GM18502 (cell line): ENCODE data around the gene TMEM141.
"Not testable (repeated sequence)": the region's sequence is repeated elsewhere in the genome, so short reads cannot be mapped to it uniquely, and the experiment has no call there.

Source experiments
- ATAC-seq: cut with Tn5 transposase; IDR thresholded peaks from one replicate; pipeline ENCODE4 v1.9.1; 2021; ENCODE audit warnings: mild to moderate bottlenecking; ENCODE audit not compliant: unreplicated experiment, poor library complexity

The TMEM141 gene

DNA sequence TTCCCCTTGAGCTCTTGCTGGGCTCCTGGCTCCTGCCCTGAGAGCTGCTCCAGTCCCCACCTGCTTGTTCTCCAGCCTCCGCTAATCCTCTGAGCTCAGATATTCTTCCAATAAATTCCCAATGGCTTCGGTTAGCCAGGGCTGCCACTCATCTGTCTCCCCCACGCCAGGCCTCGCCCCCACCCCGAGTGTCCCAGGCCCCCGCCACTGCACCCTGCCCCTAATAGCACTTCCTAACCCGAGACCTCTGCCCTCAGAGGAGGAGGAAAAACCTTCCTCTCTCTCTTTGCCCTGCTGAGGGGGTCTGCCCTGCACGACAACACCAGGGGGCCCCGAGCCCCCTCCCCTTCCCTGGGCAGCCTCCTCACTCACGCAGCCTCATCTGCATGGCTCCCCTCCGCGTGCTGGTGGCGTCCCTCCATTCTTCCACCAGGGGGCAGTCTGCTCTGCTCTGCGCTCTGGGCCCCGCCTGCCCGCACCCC is 21.4 kb upstream of the TMEM141 start:
- ATAC-seq: no peak

DNA sequence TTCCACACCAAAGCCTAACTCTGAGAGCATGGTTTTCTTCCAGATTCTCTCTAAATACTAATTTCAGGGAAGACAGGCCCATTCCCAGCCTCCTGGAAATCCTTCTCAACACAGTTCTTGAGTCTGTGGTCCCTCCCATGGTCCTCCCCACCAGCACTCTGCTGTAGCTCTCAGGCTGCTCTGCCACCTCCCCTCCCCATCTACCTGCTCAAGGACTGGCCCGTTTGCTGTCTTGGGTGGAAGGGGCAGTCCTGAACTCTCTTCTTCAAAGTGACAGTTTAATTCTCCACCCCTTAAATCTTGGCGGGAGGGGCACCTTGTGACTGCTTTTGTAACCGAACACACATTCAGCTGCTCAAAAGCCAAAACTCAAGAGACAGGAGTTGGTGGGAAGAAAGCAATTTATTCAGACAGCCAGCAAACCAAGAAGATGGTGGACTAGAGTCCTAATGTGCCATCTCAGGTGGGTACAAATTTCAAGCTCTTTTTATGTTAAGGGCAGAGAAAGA is 19.2 kb upstream of the TMEM141 start:
- ATAC-seq: no peak

DNA sequence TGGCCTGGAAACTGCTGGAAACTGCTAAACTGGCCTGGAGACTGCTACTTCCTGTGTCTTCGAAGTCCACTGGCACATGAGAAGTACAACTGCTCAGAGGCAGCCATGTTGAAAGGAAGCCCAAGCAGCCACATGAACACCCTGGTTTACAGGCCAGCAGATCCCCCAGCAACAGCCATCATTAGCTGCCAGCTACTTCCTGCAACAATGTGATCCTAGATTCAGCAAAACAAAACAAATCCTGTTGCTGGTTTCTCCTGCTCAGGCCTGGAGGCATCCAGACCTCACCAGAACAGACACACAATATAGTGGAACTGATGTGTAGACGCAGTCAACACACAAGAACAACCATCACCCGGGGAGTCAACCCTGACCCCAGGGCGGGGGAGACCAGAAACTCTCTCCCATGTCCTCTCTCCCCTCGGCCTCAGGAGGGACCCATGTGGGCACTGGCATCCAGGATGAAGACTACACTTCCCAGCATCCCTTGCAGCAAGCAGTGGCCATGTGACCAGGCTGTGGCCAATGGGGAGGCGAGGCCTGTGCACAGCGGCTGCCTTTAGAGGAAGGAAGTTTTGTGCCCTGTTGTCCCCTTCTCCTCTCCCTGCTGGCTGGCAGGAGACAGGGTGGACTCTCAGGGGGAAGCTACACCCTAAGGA is 17.6 kb upstream of the TMEM141 start:
- ATAC-seq: no peak

DNA sequence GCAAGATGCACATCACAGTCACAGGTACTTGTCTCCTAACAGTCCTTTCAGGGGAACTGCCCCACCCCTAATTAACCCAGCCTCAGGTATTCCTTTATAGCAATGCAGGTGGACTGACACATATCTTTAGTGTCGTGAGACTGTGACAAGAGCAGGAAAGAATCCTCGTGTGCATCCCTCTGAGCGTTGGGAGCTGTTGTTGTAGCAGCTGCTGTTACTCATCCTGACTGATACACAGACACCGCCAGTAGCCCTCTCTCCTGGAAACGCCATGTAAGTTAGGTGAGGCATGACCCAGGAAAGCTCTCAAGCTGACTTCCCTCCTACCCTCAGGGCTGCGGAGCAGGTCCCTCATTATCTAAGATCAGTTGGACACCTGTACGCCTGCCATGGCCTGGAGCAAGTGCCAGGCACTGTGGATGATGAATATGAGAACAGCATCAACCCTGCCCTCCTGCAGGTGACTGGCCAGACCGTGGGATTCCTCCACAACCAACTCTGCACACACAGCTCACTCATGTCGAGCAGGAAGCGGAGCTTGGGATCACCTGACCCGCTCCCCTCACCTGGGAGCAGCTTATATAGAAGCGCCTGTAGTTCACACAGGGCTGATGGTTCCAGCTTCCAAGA is 16.6 kb upstream of the TMEM141 start:
- ATAC-seq: no peak

DNA sequence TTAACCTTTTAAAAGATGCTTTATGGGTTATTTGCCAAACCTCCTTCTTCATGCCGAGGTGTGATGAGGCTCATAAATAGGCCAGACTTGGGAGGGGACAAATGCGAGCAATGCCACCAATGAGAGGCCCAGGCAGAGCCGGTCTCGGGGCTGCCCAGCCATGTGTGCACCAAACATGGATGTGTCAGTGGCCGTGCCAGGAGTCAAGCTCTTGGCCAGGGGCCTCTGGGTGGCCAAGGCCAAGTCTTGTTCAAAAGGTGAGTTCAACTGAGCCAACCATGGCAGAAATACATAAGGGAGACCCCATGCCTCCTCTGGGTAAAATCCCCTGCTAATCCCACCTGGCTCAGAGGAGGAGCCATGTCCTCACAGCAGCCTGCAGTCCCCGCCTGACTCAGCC is 16.0 kb upstream of the TMEM141 start:
- no peak for ATAC-seq

DNA sequence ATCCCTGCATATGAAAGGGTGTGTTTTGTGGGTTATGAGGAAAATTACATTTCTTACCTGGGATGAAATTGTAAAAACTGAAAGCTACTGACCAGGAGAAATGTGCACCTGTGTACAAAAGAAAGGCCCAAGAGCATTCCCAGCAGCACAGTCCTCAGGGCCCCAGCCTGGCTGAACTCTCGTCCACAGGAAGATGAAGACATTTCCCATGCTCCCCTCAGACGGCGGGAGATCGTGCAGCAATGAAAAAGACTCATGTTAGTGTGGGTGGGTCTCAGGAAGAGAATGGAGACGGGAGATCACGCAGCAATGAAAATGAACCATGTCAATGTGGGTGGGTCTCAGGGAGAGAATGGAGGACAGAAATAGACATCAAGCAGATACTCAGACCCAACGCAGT is 14.2 kb upstream of the TMEM141 start:
- ATAC-seq: no peak

DNA sequence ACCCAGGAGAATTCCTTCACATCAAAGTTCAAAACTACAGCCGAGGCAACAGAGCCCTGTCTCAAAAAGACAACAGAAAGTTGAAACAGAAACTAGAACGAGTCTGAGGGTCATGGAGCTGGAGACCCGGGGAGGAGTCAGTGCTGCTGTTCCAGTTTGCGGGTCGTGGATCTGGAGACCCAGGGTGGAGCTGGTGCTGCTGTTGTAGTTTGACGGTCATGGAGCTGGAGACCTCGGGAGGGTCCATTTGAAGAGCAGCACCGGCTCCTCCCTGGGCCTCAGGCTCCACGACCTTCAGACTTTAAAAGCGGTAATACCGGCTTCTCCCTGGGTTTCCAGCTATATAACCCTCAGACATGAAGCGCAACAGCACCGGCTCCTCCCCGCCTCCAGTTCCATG is 13.8 kb upstream of the TMEM141 start:
- ATAC-seq: no peak

DNA sequence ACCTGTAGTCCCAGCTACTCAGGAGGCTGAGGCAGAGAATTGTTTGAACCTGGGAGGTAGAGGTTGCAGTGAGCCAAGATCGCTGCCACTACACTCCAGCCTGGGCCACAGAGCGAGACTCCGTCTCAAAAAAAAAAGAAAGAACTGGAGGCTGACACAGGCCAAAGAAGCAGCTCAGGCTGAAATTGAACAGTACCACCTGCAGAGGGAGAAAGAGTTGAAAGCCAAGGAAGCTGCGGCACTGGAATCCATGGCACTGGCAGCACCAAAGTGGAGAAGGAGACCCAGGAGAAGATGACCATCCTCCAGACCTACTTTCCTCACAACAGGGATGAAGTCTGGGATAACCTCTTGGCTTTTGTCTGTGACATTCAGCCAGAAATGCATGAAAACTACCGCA is 11.3 kb upstream of the TMEM141 start:
- ATAC-seq: no peak

DNA sequence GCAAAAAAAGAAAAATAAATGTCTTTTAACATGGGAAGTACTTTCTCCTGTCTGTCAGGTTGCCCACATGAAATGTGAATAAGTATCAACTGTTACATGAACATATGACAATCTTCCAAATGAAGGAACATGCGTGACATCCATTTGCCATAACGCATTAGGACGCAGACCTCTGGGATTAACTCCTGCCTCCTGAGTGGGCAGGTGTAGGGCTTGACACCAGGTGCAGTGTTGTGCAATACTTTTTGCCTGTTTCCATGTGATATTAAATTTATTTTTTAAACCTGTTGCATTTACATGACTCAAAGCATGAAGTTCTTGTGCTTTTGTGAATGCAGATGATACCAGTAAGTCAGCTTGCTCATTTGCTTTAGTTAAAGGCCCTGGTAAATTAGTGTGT is 8.7 kb upstream of the TMEM141 start:
- ATAC-seq: no peak

DNA sequence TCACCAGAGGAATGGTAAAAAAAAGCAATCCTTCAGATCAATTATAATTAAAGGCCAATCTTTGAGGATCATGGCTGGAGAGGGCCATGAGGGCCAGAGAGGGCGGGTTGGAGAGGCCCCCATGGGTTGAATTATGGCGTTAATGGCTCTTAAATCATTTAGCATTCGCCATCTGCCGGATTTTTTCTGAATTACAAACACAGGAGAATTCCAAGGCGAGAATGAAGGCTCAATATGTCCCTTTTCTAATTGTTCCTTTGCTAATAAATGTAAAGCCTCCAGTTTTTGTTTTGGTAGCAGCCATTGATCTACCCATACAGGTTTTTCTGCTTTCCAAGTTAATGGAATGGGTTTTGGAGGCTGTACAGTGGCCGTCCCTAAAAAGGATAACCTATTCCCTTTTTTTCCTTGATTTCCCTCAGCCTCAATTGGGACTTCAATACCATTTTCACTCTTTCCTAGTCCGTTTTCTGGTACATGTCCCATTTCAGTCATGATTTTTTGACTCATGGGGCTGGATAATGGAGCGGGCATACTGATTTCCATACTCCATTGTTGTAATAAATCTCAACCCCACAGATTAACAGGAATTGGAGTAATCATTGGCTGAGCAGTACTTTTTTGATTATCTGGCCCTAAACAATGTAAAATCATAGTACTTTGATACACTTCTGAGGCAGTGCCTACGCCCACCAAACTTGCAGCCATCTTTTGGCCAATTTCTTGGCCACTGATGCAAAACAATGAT is 6.7 kb upstream of the TMEM141 start:
- no peak for ATAC-seq

DNA sequence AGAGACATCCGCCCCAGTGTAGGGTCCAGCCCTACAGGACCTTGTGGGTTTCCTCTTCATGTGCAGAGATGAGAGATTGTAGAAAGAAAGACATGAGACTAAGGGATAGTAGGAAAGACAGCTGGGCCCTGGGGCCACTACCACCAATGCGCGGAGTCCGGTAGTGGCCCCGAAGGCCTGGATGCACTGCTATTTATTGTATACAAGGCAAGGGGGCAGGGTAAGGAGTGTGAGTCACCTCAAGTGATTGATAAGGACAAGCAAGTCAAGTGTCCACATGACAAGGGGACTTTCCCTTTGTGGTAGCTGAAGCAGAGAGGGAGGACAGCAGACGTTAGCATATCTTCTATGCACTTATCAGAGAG is 6.2 kb upstream of the TMEM141 start:
- no peak for ATAC-seq

DNA sequence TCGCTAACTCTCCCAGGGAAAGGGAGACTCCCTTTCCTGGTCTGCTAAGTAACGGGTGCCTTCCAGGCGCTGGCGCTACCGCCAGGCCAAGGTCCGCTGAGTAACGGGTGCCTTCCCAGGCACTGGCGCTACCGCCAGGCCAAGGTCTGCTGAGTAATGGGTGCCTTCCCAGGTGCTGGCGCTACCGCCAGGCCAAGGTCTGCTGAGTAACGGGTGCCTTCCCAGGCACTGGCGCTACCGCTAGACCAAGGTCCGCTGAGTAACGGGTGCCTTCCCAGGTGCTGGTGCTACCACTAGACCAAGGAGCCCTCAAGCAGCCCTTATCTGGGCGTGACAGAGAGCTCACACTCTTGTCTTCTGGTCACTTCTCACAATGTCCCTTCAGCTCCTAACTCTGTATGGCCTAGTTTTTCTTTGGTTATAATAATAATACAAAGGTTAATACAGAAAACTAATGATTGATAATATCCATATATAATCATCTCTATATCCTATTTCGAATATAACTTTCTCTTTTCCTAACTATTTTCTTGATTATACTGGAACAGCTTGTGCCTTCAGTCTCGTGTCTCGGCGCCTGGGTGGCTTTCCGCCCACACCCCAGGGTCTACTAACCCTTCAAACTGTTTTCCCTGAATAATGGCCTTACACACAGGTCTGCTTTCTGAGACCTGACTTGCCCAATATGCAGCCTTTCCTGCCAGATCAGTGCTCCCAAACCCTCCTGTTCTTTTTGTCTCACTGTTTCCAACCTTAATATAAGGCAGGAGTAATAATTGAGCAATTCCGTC is 5.4 kb upstream of the TMEM141 start:
- ATAC-seq: not testable (repeated sequence)

DNA sequence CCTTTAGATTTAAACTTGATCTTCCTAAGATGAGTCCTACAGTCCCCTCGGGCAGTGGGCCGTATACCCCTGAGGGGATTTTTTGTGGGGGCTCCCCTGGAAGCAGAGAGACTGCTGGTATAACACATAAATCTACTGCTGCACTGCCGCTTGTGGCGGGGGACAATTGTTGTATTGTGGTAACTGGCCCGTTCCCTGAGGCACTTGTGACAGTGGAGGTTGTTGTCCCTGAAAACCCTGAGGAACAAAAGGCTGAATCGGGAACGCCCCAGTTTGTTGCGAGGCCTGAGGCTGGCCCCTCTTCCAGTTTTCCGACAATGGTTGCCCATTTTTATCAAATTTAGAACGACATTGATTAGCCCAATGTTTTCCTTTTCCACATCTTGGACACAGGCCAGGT is 4.7 kb upstream of the TMEM141 start:
- no peak for ATAC-seq

DNA sequence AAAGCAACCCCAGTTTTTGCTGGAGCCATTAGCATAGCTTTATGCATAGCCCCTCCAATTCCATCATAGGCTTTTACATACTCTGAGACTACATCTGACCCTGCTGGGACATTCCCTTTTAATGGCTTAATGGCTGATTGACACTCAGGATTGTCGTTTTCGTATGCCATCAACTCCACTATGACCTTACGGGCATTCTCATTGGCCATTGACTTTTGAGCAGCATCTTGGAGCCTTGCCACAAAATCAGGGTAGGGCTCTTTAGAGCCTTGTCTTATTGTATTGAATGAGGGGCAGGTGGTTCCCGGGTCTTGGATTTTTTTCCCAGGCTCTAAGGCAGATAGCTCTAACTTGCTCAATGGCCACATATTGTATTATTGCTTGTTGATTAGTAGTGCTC is 4.2 kb upstream of the TMEM141 start:
- not testable (repeated sequence) for ATAC-seq

DNA sequence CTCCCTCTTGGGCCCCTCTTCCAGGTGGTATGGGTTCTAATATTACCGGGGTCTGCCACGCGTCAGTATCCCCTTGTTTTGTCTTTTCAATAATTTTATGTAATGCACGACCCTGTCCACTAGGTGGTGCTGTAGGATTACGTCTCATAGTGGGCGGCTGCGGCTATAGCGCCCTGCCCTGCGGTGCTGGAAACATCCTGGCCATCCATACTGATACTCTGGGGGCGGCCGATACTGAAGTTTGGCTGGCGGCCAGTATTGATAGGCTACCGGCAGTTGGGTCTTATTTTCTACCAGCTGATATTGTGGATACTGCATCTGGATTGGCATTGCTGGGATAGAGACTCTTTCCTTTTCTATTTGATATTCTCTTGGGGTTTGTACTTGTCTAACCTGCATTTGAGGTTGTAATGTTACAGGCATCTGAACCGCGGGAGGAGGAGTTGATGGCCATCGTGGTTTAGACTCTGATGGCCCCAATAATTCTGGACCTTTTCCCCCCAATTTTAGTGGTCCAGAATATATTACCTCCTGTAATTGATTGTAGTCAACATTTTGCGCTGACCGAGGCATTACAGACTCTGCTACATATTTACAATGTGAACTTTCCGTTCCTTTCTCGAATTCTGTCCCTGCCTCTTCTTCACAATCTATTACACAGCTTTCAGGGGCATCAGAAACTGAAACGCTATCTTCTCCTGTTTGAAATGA is 3.3 kb upstream of the TMEM141 start:
- no peak for ATAC-seq

DNA sequence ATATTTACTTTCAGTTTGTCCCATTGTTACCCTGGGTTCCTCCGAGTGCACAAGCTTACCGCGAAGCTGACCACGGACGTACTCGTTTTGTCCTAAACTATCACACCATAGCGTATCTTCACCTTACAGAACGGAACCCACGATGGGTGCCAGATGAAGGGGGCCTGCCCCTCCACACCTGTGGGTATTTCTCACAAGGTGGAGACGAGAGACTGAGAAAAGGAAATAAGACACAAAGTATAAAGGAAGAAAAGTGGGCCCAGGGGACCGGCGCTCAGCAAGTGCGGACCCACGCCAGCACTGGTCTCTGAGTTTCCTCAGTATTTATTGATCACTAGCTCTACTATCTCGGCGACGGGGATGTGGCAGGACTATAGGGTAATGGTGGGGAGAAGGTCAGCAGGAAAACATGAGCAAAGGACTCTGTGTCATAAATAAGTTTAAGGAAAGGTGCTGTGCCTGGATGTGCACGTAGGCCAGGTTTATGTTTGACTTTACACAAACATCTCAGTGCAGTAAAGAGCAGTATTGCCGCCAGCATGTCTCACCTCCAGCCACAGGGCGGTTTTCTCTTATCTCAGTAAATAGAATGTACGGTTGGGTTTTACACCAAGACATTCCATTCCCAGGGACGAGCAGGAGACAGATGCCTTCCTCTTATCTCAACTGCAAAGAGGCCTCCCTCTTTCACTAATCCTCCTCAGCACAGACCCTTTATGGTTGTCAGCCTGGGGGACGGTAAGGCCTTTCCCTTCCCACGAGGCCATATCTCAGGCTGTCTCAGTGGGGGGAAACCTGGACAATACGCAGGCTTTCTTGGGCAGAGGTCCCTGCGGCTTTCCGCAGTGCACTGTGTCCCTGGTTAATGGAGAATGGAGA is 2.3 kb upstream of the TMEM141 start:
- ATAC-seq: not testable (repeated sequence)

DNA sequence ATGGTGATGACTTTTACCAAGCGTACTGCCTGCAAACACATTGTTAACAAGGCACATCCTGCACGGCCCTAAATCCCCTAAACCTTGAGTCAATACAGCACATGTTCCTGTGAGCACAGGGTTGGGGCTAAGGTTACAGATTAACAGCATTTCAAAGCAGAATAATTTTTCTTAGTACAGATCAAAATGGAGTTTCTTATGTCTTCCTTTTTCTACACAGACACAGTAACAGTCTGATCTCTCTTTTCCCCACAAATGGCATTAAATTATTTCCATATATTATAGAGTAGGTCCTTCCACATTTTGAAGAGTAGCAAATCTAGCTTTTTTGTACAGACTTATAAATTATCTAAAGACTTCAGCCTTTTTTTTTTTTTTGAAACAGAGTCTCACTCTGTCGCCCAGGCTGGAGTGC is 1.6 kb upstream of the TMEM141 start:
- no peak for ATAC-seq

DNA sequence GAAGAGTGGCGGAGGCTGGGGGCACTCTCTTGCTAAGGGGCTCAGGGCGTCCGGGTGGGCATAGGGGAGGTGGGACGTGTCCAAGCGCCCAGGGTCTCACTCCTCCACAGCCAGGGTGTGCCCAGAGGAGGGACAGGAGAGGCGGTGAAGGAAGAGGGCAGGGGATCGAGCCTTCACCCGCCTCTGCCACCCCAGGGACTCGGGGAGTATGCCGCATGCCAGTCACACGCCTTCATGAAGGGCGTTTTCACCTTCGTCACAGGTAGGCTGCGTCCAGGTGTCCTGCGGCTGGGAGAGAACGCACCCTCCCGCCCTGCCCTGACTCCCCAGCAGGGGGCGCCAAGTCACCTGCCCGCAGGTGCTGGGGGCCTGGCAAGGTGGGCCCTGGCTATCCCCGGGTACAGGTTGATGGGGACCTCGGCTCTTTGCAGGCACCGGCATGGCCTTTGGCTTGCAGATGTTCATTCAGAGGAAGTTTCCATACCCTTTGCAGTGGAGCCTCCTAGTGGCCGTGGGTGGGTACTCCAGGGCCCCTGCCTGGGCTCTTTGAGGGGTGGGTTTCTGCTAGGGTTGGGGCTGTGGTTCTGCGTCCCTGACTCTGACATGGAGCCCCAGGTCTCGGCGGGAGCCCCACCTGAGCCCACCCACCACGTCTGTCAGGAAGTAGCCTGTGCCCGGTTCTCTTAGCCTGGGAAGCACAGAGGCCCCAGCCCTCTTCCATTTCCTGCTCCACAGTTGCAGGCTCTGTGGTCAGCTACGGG is 552 bp downstream of the TMEM141 start:
- ATAC-seq: peak; percentile 29
